ENCODE data around the gene OBSCN. TPM values are rescaled to one million over a fixed set of nuclear protein-coding genes. Genes with fewer than 3 reads are reported as not detected.

The OBSCN gene
- total RNA-seq, 2 donors from 2014 or later, result 14.5 to 34.9 TPM

GRCh38 chr1:228206582-228207351 lies 1.1 kb upstream of the OBSCN start:
- no peak for TF ChIP-seq POLR2A (IDR thresholded peaks at IDR 0.05)
- TF ChIP-seq, protein P1, sequence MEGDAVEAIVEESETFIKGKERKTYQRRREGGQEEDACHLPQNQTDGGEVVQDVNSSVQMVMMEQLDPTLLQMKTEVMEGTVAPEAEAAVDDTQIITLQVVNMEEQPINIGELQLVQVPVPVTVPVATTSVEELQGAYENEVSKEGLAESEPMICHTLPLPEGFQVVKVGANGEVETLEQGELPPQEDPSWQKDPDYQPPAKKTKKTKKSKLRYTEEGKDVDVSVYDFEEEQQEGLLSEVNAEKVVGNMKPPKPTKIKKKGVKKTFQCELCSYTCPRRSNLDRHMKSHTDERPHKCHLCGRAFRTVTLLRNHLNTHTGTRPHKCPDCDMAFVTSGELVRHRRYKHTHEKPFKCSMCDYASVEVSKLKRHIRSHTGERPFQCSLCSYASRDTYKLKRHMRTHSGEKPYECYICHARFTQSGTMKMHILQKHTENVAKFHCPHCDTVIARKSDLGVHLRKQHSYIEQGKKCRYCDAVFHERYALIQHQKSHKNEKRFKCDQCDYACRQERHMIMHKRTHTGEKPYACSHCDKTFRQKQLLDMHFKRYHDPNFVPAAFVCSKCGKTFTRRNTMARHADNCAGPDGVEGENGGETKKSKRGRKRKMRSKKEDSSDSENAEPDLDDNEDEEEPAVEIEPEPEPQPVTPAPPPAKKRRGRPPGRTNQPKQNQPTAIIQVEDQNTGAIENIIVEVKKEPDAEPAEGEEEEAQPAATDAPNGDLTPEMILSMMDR (IDR thresholded peaks at IDR 0.05), result no peak
- peaks cover 8% of the 10 kb centered on the region for H3K4me1 ChIP-seq
- no peak for DNase-seq
- ATAC-seq, result no peak
- H3K27ac ChIP-seq, result no peak overlapping the region
- peaks cover 0 to 7% of the 10 kb centered on the region in 2 donors for H3K27me3 ChIP-seq
- H3K4me3 ChIP-seq, result no peak overlapping the region
- no peaks in the 10 kb centered on the region for H3K9me3 ChIP-seq
- 45 to 56% methylated on average over 7 to 16 of the region's 16 CpGs for WGBS, 2 donors
- H3K36me3 ChIP-seq (replicated peaks in 1 of 2; ENCODE audit: insufficient read depth in 1 of 2, low read depth in 2 of 2), result no peaks in the 10 kb centered on the region
- intact Hi-C loops (cut with DNase I), result no loop called here

- H3K4me1 ChIP-seq, result peaks cover 8% of the 10 kb centered on the region
- peaks cover 0 to 7% of the 10 kb centered on the region in 2 donors for H3K27me3 ChIP-seq
- no peak for DNase-seq
- no peak for TF ChIP-seq POLR2A (IDR thresholded peaks at IDR 0.05)
- TF ChIP-seq, protein P1 (IDR thresholded peaks at IDR 0.05), result no peak
- ATAC-seq, result no peak
- no peaks in the 10 kb centered on the region for H3K36me3 ChIP-seq (replicated peaks in 1 of 2; ENCODE audit: insufficient read depth in 1 of 2, low read depth in 2 of 2)
- no peaks in the 10 kb centered on the region for H3K9me3 ChIP-seq
- intact Hi-C loops (cut with DNase I), result no loop called here
- no peak overlapping the region for H3K27ac ChIP-seq
- H3K4me3 ChIP-seq, result no peak overlapping the region
- 52% methylated on average over 7 of the region's 8 CpGs; no CpG with 5 or more reads in 1 of the 2 donors for WGBS, 2 donors
Measured at GRCh38 chr1:228207381-228207810, 448 bp upstream of the OBSCN start.

- intact Hi-C loops (cut with DNase I), result no loop called here
- DNase-seq, result no peak
- H3K9me3 ChIP-seq, result no peaks in the 10 kb centered on the region
- no peaks in the 10 kb centered on the region for H3K36me3 ChIP-seq (replicated peaks in 1 of 2; ENCODE audit: insufficient read depth in 1 of 2, low read depth in 2 of 2)
- H3K27me3 ChIP-seq, result peaks cover 0 to 7% of the 10 kb centered on the region in 2 donors
- peaks cover 18% of the 10 kb centered on the region for H3K4me1 ChIP-seq
- H3K4me3 ChIP-seq, result no peak overlapping the region
- WGBS, 2 donors, result 41 to 54% methylated on average over 7 to 19 of the region's 19 CpGs
- TF ChIP-seq, protein P1 (IDR thresholded peaks at IDR 0.05), result no peak
- no peak for TF ChIP-seq POLR2A (IDR thresholded peaks at IDR 0.05)
- no peak overlapping the region for H3K27ac ChIP-seq
- ATAC-seq, result no peak
Measured at GRCh38 chr1:228208831-228209551, 1.1 kb downstream of the OBSCN start.

GRCh38 chr1:228209657-228210056 lies 1.8 kb downstream of the OBSCN start:
- Histone ChIP-seq H3K4me1 (peaks cover 22% of the 10 kb centered on the region), H3K9me3 (no peaks in the 10 kb centered on the region), H3K4me3 (no peak overlapping the region), H3K27ac (no peak overlapping the region), H3K27me3 (peaks cover 0 to 7% of the 10 kb centered on the region in 2 donors), H3K36me3 (replicated peaks in 1 of 2; ENCODE audit: insufficient read depth in 1 of 2, low read depth in 2 of 2) (no peaks in the 10 kb centered on the region)
- no peak for TF ChIP-seq POLR2A (IDR thresholded peaks at IDR 0.05)
- TF ChIP-seq, protein P1 (IDR thresholded peaks at IDR 0.05), result no peak
- DNase-seq, result no peak
- WGBS, 2 donors, result 51 to 69% methylated on average over 2 to 3 of the region's 3 CpGs
- intact Hi-C loops (cut with DNase I), result no loop called here
- no peak for ATAC-seq
